ENCODE results near the gene DDO. TPM values are rescaled to one million over a fixed set of nuclear protein-coding genes. Genes with fewer than 3 reads are reported as not detected.

DDO gene
- total RNA-seq, 1 donor from 2014 or later = 0.32 TPM

DNA sequence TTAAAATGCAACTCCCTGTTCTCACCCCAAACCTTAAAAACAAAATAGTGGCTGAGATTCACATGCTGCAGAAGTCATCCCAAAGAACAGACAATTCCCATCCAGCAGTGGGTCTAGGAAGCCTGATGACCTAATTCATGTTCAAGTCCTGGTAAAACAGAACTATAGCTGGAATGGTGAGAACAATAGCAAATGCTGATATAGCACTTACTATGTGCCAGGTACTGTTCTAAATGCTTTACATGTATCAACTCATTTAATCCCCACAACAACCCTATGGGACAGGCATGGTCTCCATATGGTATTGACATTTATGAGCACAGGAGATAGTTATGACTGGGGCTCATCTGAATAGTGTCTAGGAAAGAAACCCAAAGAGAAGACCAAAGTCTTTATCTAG, 5.6 kb downstream of the DDO start:
- H3K4me3 ChIP-seq = no peak overlapping the region
- intact Hi-C loops (cut with DNase I) = loop anchor here (10.0 kb wide), 2 partner anchors 315 to 715 kb away; partner anchors contain the start of genes AK9 and FIG4
- DNase-seq (ENCODE audit: low spot score in 2 of 2) = no peak
- H3K27me3 ChIP-seq = no peaks in the 10 kb centered on the region
- no peak overlapping the region for H3K27ac ChIP-seq
- TF ChIP-seq, protein P1, sequence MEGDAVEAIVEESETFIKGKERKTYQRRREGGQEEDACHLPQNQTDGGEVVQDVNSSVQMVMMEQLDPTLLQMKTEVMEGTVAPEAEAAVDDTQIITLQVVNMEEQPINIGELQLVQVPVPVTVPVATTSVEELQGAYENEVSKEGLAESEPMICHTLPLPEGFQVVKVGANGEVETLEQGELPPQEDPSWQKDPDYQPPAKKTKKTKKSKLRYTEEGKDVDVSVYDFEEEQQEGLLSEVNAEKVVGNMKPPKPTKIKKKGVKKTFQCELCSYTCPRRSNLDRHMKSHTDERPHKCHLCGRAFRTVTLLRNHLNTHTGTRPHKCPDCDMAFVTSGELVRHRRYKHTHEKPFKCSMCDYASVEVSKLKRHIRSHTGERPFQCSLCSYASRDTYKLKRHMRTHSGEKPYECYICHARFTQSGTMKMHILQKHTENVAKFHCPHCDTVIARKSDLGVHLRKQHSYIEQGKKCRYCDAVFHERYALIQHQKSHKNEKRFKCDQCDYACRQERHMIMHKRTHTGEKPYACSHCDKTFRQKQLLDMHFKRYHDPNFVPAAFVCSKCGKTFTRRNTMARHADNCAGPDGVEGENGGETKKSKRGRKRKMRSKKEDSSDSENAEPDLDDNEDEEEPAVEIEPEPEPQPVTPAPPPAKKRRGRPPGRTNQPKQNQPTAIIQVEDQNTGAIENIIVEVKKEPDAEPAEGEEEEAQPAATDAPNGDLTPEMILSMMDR (IDR thresholded peaks at IDR 0.05) = no peak
- H3K9me3 ChIP-seq = no peaks in the 10 kb centered on the region
- H3K36me3 ChIP-seq = peaks cover 0 to 4% of the 10 kb centered on the region in 2 donors
- peaks cover 0 to 2% of the 10 kb centered on the region in 2 donors for H3K4me1 ChIP-seq

DNA sequence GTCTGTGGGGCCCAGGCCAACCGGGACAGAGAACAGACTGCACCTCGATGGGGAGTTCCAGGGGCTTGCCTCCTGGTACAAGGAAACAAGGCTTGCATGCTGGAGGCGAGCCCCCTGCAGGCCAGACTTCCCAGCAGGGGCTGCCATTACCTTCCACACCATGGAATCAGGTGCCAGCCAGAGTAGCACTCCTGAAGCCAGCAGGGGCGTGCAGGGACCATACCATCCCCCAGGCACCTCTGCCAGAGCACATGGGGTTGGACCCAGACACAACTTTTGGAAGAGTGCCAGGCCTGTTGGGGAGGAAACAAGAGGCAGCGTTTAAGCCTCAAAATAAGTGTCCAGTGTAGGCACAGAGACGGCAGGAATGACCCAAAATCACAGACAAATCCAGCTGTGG, 6.5 kb downstream of the DDO start:
- intact Hi-C loops (cut with DNase I) = no loop called here
- TF ChIP-seq, protein P1 (IDR thresholded peaks at IDR 0.05) = no peak

DNA sequence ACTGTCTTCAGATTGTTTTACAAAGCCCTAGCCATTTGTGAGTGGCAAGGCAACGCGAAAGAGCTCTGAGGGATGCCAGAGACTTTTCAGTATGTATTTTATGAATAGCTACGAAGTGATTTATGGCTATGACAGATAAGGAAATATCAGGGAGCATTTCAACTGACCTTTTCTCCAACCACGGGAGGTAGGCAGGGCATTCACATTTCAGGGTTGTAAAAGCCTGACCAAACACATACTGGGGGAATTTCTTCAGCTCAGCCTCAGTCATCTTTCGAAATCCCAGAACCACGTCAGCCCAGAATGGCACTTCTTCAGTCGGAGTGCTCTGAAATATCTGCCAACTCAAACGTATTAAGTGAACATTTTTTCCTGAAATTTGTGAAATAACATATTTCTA, 10.8 kb downstream of the DDO start:
- intact Hi-C loops (cut with DNase I) = no loop called here
- Histone ChIP-seq H3K27me3 (no peaks in the 10 kb centered on the region), H3K4me3 (no peak overlapping the region), H3K4me1 (no peaks in the 10 kb centered on the region), H3K9me3 (no peaks in the 10 kb centered on the region), H3K36me3 (no peaks in the 10 kb centered on the region), H3K27ac (no peak overlapping the region)
- DNase-seq (ENCODE audit: low spot score in 2 of 2) = no peak
- TF ChIP-seq, protein P1 (IDR thresholded peaks at IDR 0.05) = no peak

More for the DNA sequence above, 6.5 kb downstream of the DDO start:
- no peaks in the 10 kb centered on the region for H3K4me1 ChIP-seq
- H3K4me3 ChIP-seq = no peak overlapping the region
- H3K9me3 ChIP-seq = no peaks in the 10 kb centered on the region
- no peaks in the 10 kb centered on the region for H3K27me3 ChIP-seq
- H3K36me3 ChIP-seq = peaks cover 0 to 4% of the 10 kb centered on the region in 2 donors
- no peak for DNase-seq (ENCODE audit: low spot score in 2 of 2)
- H3K27ac ChIP-seq = no peak overlapping the region

DNA sequence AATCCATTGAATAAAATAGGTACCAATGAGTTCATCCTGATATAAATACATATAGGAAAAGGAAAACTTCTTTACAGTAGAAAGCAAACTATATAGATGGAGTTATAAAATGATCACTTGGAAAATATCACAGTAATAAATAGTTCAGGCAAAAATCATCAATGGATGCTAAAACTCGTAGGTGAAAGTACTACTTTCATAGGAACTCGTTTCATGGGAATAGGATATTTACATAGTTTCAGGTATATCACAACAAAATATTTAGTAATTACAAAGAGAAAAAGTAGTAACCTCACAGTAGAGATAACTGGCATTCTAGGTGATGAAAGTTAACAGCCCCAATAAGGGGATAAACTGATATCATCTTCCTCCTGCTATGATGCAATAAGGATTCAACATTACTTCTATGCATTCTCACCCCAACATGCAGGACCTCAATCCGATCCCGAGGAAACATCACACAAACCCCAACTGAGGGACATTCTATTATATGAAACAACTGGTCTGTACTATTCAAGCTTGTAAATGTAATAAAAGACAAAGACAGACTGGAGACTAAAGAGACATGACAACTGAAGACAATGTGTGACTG, 13.7 kb downstream of the DDO start:
- TF ChIP-seq, protein P1 (IDR thresholded peaks at IDR 0.05) = no peak
- Histone ChIP-seq H3K4me3 (no peak overlapping the region), H3K9me3 (no peaks in the 10 kb centered on the region), H3K27ac (no peak overlapping the region), H3K4me1 (no peaks in the 10 kb centered on the region), H3K36me3 (no peaks in the 10 kb centered on the region), H3K27me3 (no peaks in the 10 kb centered on the region)
- intact Hi-C loops (cut with DNase I) = no loop called here
- no peak for DNase-seq (ENCODE audit: low spot score in 2 of 2)

GRCh38 chr6:110400208-110400607, 15.2 kb downstream of the DDO start:
- no peaks in the 10 kb centered on the region for H3K9me3 ChIP-seq
- intact Hi-C loops (cut with DNase I) = no loop called here
- H3K27ac ChIP-seq = no peak overlapping the region
- no peaks in the 10 kb centered on the region for H3K36me3 ChIP-seq
- no peaks in the 10 kb centered on the region for H3K4me1 ChIP-seq
- peak overlapping the region; percentile 26 to 54 for H3K4me3 ChIP-seq
- TF ChIP-seq, protein P1 (IDR thresholded peaks at IDR 0.05) = no peak
- H3K27me3 ChIP-seq = no peaks in the 10 kb centered on the region
- DNase-seq (ENCODE audit: low spot score in 2 of 2) = no peak
